NCI-H510A treated with DMSO at 0.1 percent for 48 hours (cell line): ENCODE data around the gene CD200R1L.

Experiments used
- DNase-seq: peaks from one replicate; lab custom pipeline; 2025; lab: John Stamatoyannopoulos, UW

Gene CD200R1L

GRCh38 chr3:112818289-112818688 is 28.4 kb downstream of the CD200R1L start:
- DNase-seq = no peak

DNA sequence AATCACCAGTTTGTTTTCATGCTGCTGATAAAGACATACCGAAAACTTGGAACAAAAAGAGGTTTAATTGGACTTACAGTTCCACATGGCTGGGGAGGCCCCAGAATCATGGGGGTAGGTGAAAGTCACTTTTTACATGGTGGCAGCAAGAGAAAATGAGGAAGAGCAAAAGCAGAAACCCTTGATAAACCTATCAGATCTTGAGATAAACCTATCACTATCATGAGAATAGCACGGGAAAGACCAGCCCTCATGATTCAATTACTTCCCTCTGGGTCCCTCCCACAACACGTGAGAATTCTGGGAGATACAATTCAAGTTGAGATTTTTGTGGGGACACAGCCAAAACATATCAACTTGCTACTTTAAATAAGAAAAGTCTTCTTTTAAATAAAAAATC is 28.9 kb downstream of the CD200R1L start:
- no peak for DNase-seq

DNA sequence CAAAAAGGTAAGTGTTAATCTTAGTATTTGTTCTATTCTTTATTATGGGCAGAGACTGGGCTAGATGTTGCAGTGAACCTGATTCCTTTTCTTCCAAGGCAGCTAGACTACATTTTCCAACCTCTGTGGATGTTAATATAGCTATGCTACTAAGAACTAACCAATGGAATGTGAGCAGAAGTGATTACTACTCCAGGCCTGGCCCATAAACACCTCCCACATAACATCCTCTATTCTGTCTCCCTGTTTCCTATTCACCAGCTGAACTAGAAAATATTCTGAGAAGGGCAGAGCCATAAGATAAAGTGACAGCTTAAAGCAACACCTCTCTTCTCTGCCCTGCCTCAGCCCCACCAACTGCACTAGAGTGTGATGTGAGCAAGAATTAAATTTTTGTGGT is 29.4 kb downstream of the CD200R1L start:
- no peak for DNase-seq

- no peak for DNase-seq
These were observed 30.7 kb downstream of the CD200R1L start for GRCh38 chr3:112815981-112816380.

- DNase-seq = no peak
These were observed 32.4 kb downstream of the CD200R1L start for GRCh38 chr3:112814266-112814665.

GRCh38 chr3:112813723-112814171 is 32.9 kb downstream of the CD200R1L start:
- no peak for DNase-seq

DNA sequence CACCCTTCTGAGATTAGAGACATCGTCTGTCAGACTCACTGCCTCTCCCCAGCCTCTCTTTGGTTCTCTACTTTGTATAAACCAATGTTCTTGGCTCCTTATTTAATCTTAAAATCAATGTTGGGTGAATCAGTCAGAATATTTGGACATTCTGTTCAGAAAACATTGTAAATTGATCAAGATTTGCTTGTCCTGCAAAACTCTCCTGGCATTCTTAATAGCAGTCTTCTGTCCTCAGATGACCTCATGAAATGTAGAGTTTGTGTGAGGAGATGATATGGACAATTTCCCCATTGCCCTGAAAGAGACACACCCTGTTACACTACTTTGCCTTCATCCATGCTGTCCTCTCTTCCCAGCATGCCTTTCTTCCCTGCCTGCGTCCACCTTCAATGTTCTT is 33.6 kb downstream of the CD200R1L start:
- no peak for DNase-seq

DNA sequence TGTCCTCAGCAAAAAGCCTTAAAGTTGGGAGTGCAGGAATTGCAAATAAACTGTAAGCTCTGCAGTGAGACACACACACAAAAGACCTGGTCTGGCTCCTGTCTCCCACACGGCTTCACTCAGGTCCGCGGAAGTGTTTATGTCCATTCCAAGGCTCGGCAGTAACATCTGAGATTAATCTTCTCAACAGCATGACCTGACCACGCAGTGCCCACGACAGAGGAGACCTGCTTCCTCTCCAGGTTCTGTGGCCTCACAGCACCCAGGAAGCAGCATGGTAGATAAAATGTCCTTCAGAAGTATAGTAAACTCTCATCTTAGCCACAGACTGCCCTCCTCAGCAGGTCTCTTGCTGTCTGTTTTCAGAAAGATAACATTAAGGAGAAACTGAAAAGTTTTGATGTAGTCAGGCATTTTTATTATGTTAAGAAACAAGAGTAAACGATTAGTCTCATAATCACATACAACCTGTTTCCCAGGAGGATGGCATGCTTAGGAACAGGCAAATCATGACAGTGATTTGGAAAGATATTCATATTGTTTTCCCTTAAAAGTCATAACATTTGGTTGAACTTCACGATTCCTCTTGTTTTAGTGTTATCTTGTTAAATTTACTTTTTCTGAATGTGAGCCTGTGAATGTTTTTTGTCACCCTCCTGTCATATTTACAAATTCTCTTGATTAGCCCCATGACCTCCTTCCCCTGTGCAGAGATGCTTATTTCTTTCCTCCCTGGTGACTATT is 34.6 kb downstream of the CD200R1L start:
- no peak for DNase-seq

- no peak for DNase-seq
These were observed 35.4 kb downstream of the CD200R1L start for GRCh38 chr3:112811131-112811884.

DNA sequence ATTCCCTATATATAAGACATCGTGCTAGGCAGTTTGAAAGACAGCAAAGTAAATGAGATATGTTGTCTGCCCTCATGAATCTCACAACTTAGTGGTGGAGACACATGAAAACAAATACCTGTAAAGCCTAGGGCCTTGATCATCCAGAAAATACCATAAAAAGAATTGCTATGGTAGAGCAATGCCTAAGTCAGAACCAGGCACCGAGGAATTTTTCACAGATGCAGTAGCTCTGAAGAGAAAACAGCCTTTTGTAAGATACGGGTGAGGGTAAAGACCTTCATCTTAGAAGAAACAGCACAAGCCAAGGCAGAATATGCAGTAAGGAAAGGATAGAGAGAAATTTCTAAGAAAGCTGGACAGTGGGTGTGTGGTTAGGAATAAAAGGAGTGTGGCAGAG is 36.1 kb downstream of the CD200R1L start:
- no peak for DNase-seq

- no peak for DNase-seq
These were observed 38.5 kb downstream of the CD200R1L start for GRCh38 chr3:112808136-112808535.

DNA sequence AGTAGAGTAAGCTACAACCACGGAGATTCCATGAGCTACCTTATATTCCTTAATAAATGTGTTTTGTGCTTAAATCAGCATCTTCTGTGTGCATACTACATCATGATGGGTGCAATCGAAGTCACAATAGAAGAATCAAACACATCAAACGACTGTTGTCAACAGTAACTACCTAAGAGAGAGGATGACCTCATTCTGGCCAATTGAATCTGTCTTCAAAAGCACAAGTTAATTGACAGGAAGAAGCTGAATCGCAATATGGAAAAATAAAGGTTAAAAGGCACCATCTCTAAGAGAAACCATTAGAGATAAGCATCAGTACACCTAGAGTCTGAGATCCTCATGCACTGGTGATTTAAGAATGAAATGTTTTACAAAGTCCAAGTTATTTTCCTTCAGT is 39.0 kb downstream of the CD200R1L start:
- DNase-seq = no peak

DNA sequence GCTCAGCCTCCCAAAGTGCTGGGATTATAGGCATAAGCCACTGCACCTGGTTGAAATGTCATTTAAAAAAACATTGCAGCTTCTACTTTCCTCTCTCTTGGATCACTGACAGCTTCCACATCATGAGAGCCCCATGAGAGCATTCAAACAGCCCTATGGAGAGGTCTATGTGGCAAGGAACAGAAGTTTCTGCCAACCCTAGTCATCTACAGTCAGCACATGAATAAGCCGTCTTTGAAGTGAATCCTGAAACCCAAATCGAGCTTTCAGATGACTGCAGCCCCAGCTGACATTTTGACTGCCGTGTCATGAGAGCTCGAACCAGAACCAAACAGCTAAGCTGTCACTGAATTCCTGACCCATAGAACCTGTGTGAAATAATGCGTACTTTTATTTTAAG is 39.8 kb downstream of the CD200R1L start:
- no peak for DNase-seq

DNA sequence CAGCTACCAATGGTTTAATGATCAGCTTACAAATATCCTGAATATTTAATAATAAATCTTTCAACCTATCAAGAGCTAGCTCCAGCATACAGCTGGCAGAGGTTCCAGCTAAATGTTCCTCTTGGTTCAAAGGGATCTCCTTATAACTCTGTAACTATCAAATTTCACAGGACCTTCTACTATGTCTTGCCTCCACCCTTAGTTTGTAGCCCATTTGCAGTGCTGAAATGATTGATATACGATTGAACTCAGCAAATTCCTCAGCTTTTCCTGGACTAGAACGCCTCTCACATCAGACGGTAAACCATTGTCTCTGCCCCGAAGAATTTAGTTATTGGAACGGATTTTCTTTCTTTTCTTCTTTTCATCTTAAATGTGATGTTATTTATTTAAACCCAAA is 41.5 kb downstream of the CD200R1L start:
- no peak for DNase-seq

DNA sequence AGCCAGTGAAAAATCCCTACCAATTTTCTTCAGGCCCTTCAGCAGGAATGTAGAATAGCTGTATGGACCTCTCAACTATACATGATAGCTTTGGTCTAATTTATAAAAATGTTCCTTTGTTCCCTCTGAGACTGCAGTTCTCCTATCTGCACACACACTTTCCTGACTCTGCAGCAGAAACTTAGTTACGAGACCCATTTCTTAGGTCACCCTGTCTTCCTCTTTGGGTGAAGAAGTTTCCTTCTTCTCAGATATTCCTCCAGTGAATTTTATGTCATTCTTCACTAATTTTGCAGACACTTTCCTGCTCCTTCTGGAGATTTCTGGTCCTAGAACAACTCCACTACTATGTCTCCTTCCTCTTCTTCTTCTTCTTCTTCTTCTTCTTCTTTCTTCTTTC is 42.6 kb downstream of the CD200R1L start:
- no peak for DNase-seq

- DNase-seq = no peak
These were observed 43.2 kb downstream of the CD200R1L start for GRCh38 chr3:112803467-112803866.

DNA sequence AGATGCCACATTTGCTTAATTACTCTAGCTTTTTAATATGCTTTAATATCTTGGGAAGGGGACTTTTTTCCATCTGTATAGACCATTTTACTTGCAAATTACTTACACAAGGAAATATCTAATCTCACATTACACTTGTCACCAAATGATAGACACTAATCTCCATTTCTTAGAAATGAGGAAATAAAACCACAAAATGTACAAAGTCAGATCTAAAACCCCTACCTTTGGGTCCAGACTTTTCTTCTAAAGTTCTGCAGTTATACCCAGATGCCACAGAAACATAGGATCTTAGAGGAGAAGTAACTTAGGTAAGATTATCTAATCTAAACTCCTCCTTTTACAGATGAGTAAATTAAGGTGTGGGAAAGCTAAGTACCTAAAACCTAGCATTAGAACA is 44.3 kb downstream of the CD200R1L start:
- DNase-seq = no peak

DNA sequence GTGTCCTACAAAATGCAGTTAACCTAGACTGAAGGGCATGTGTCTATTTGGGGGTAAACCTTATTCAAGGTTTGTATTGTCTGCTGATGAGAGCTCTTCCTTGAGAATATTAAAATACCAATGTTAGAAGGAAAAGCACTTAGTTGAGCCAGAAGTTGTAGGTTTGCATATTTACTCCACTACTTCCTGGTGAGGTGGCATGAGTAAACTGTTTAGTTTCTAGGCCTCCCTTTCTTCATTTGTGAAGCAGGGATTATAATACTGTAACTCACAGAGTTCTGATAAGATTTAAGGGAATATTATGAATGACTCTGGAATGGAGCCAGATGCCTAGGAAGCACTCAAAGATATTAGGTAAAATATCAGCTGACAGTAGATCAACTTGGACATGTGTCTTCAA is 46.7 kb downstream of the CD200R1L start:
- peak; percentile 25 for DNase-seq

DNA sequence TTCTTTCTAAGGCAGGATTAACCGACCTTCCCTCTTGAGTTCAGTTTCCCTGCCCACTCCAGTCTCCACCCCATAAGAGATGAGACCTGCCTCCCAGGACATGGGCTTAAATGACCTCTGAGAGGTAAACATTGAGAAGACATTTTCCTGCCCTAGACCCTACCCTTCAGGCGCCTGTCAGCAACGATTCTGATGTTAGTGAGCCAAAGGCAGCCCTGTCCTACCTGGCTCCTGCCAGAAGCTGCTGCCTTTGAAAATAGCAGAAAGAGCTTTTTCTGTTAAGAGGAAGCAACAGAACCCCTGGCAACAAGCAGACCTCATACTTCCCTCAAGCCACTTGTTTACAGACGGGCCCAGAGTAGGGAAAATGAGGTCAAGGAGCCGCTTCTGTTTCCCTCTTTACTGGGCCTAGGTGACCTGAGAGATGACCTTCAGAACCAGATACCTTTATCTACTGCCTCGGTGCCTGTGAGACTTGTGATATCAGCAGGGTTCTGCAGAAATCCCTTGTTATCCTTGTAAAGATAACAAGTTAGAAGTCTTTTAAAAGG is 52.0 kb downstream of the CD200R1L start:
- DNase-seq = no peak

DNA sequence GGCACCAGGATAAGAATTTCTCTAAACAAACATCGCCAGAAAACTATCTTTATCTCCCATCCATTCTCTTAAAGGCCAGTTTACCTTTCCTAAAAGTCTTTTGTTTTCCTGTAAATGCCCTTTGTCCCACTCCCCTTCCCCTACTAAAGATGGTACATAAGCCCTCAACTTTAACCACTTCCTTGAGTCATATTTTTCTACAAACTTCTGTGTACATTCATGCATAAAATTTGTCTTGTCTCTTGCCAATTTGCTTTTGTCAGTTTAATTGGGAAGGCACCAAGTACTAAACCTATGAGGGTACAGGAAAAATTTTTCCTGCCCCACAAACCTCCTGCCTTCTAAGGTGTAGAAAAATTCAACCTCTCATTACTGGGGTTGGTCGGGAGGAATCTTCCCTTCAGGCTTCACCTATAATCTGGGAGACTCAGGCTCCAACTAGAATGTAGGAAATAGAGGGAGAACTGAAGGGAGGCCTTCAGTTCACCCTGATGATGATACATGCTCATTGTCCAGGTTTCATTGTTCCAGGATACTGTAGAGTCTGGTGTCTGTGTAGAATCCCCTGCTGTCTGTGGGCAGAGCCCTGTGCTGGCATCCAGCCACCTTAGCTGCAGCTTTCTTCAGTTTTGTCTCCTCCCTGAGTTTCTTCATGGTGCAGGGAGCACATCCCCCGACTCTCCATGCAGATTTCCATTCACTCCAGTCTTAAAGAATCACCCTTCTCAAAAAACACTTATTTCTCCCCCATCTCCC is 53.2 kb downstream of the CD200R1L start:
- DNase-seq = no peak

DNA sequence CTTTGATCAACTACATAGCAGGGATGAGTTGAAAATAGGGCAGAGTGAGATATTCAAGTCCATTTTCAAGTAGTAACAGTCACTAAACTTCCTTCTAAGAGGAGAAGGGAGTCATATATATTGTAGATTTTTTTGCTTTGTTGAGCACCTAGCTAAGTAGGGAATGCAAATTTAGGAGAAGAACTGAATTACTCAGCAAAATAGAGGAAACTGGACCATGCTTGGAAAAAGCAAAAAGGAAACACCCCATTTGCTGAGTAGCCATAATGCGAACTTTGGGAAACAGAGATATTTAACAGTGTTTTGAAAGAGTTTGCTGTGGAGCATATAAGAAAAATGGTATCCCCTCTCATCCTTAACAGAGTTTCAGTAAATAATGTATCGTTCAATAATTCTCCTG is 54.9 kb downstream of the CD200R1L start:
- DNase-seq = no peak

DNA sequence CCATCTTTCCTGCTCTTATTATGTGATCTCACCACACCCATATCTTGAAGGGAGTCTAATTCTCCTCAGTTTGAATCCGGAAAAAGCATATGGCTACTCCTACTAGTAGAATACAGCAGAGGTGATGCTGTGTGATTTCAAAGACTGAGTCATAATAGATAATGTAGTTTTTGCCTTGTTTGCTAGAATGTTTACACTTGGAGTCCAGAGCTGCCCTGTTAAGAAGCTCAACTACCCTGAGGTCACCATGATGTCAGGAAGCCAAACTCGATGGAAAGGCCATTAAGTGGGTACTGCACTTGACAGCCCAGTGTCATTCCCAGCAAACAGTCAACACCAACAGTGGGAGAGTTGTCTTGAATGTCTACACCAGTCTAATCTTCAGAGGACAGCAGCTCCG is 56.9 kb downstream of the CD200R1L start:
- no peak for DNase-seq
